B cell (primary cell): ENCODE results near the gene OR4D6.

Experiments used
- EZH2 ChIP-seq: IDR thresholded peaks from 2 replicates; pipeline ENCODE4 v1.6.1; 2012; ENCODE audit warnings: borderline replicate concordance, low read depth, mild to moderate bottlenecking, moderate library complexity, low read length; ENCODE audit not compliant: insufficient read depth, poor library complexity, severe bottlenecking
- TF ChIP-seq, protein P1 (sequence below): fragments of 200-600 bp; IDR thresholded peaks from one replicate; pipeline ENCODE4 v1.8.0; 2022; ENCODE audit warnings: antibody characterized with exemption, mild to moderate bottlenecking

DNA sequence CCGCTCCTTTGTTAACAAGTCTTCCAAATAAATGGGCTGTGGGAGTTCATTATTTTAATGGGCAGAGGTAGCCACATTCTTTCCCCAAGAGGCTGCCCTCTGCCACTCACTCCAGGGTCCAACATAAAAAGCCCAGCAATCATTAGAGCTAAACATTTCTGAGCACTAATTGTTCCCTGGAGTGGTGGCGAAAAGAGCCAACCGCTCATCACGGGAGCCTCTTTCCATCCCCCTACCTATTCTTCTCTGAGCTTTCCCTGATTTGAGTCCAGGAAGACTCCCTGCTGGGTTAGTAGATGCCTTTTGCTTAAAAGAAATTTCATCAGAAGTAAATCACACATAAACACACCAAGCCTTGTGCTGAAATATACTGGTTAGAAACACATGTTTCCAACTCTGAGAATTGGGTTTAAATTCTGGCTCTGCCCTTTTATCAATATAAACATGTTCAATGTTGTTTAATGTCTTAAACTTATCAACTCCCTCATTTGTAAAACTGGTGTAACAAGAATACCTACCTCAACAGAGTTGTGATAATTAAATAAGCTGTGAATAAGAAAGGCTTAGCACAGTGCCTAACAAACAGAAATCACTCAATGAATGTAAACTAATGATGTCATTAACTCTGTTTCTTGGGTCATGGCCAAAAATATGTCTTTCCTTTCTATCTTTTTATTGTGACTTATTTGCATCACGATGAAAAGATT, 30.2 kb upstream of the OR4D6 start, which contains the start of gene OR5A2:
- TF ChIP-seq, protein P1, sequence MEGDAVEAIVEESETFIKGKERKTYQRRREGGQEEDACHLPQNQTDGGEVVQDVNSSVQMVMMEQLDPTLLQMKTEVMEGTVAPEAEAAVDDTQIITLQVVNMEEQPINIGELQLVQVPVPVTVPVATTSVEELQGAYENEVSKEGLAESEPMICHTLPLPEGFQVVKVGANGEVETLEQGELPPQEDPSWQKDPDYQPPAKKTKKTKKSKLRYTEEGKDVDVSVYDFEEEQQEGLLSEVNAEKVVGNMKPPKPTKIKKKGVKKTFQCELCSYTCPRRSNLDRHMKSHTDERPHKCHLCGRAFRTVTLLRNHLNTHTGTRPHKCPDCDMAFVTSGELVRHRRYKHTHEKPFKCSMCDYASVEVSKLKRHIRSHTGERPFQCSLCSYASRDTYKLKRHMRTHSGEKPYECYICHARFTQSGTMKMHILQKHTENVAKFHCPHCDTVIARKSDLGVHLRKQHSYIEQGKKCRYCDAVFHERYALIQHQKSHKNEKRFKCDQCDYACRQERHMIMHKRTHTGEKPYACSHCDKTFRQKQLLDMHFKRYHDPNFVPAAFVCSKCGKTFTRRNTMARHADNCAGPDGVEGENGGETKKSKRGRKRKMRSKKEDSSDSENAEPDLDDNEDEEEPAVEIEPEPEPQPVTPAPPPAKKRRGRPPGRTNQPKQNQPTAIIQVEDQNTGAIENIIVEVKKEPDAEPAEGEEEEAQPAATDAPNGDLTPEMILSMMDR, result no peak
- TF ChIP-seq EZH2, result no peak
